PC-9 (cell line): ENCODE measurements around the gene KLHL35.

Experiments
- CTCF ChIP-seq: fragments of 200-600 bp; sonication (generic); conservative IDR thresholded peaks from 2 replicates; pipeline ENCODE4 v1.6.1; 2017; ENCODE audit warnings: mixed run types, antibody characterized with exemption, mild to moderate bottlenecking, moderate library complexity
- EZH2 ChIP-seq: fragments of 200-600 bp; sonication (generic); IDR thresholded peaks from 2 replicates; pipeline ENCODE4 v1.8.0; 2017; ENCODE audit warnings: antibody characterized with exemption, low read depth

DNA sequence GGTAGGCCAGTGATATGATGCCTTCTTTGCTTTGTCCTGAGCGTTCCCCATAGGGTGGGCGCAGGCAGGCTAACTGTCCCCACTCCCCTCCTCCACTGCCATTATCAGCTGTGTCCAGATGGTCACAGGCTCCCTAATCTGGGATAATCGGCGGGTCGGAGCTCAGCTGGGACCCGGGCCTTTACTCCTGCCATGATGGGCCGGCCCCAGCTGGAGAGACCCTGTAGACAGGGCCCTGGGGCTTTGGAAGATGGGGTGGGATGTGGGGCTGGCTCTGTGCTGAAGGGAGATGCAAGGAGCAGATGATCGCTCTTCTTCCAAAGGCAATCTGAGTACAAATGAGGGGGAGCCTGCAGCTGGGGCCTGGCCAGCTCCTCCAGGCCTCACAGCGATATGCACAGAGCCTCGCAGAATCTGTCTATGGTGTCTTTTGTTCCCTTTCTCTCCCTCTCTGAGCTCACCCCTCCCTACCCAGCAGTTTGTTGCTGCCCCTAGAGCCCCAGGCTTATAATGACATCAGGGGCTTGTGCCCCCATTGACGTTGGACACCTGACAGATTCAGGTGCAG is 11.9 kb downstream of the KLHL35 start:
- TF ChIP-seq CTCF (no peak), EZH2 (no peak)
